ENCODE measurements around the gene METTL8. TPM values are rescaled to one million over a fixed set of nuclear protein-coding genes. Genes with fewer than 3 reads are reported as not detected.

Gene METTL8
- total and polyA plus RNA-seq, 8 donors = 2.2 to 9.0 (median 5.8) TPM

- H3K36me3 ChIP-seq = no peaks in the 10 kb centered on the region
- no peaks in the 10 kb centered on the region for H3K27me3 ChIP-seq
- intact Hi-C loops (cut with DNase I) = no loop called here
- WGBS, 2 donors = 83 to 89% methylated on average over 5 of the region's 5 CpGs
- no peak overlapping the region for H3K4me3 ChIP-seq
- ATAC-seq = no peak
- DNase-seq = no peak
- FAIRE-seq = no peak
- H3K4me1 ChIP-seq = no peaks in the 10 kb centered on the region
- no peak for TF ChIP-seq CTCF (IDR thresholded peaks at IDR 0.05)
- H3K9me3 ChIP-seq = no peaks in the 10 kb centered on the region
- H3K27ac ChIP-seq = no peak overlapping the region
These were observed 139.2 kb downstream of the METTL8 start for GRCh38 chr2:171294608-171295007.

- no peaks in the 10 kb centered on the region for H3K27me3 ChIP-seq
- no peak for TF ChIP-seq CTCF (IDR thresholded peaks at IDR 0.05)
- H3K4me3 ChIP-seq = no peak overlapping the region
- intact Hi-C loops (cut with DNase I) = no loop called here
- H3K27ac ChIP-seq = no peak overlapping the region
- FAIRE-seq (no peak), ATAC-seq (no peak), DNase-seq (no peak)
- no peaks in the 10 kb centered on the region for H3K36me3 ChIP-seq
- no peaks in the 10 kb centered on the region for H3K9me3 ChIP-seq
- no peaks in the 10 kb centered on the region for H3K4me1 ChIP-seq
- 73 to 74% methylated on average over 5 of the region's 5 CpGs for WGBS, 2 donors
These were observed 140.1 kb downstream of the METTL8 start for GRCh38 chr2:171293661-171294060.

GRCh38 chr2:171289991-171290390 lies 143.8 kb downstream of the METTL8 start:
- WGBS, 2 donors = 87 to 90% methylated on average over 3 of the region's 3 CpGs
- ATAC-seq (no peak), DNase-seq (no peak), FAIRE-seq (no peak)
- no peak for TF ChIP-seq CTCF (IDR thresholded peaks at IDR 0.05)
- intact Hi-C loops (cut with DNase I) = no loop called here
- H3K27ac ChIP-seq = no peak overlapping the region
- H3K4me3 ChIP-seq = no peak overlapping the region
- H3K36me3 ChIP-seq = no peaks in the 10 kb centered on the region
- no peaks in the 10 kb centered on the region for H3K9me3 ChIP-seq
- no peaks in the 10 kb centered on the region for H3K4me1 ChIP-seq
- no peaks in the 10 kb centered on the region for H3K27me3 ChIP-seq

- DNase-seq (no peak), ATAC-seq (no peak), FAIRE-seq (no peak)
- intact Hi-C loops (cut with DNase I) = no loop called here
- Histone ChIP-seq H3K9me3 (no peaks in the 10 kb centered on the region), H3K27ac (no peak overlapping the region), H3K27me3 (no peaks in the 10 kb centered on the region), H3K36me3 (no peaks in the 10 kb centered on the region), H3K4me3 (no peak overlapping the region), H3K4me1 (no peaks in the 10 kb centered on the region)
- no peak for TF ChIP-seq CTCF (IDR thresholded peaks at IDR 0.05)
These were observed 144.5 kb downstream of the METTL8 start for GRCh38 chr2:171289316-171289715.

GRCh38 chr2:171287611-171288010 lies 146.2 kb downstream of the METTL8 start:
- DNase-seq (no peak), ATAC-seq (no peak), FAIRE-seq (no peak)
- H3K27ac ChIP-seq = no peak overlapping the region
- no peak overlapping the region for H3K4me3 ChIP-seq
- no peaks in the 10 kb centered on the region for H3K36me3 ChIP-seq
- intact Hi-C loops (cut with DNase I) = no loop called here
- no peaks in the 10 kb centered on the region for H3K9me3 ChIP-seq
- no peaks in the 10 kb centered on the region for H3K4me1 ChIP-seq
- 50% methylated on average over 4 of the region's 4 CpGs for WGBS, 2 donors
- no peak for TF ChIP-seq CTCF (IDR thresholded peaks at IDR 0.05)
- H3K27me3 ChIP-seq = no peaks in the 10 kb centered on the region

Data from pancreas (tissue), 10 donors.